ENCODE measurements around the gene SOAT2. TPM values are rescaled to one million over a fixed set of nuclear protein-coding genes. Genes with fewer than 3 reads are reported as not detected.
"Not testable (repeated sequence)": the region's sequence is repeated elsewhere in the genome, so short reads cannot be mapped to it uniquely, and the experiment has no call there.

The SOAT2 gene
- total and polyA plus RNA-seq, 2 donors (not counting 3 experiments of a cell fraction or from before 2014, with no cell fraction given): not detected

GRCh38 chr12:53161119-53161911 lies 58.0 kb downstream of the SOAT2 start:
- H3K27ac ChIP-seq (ENCODE audit: insufficient read depth, low read depth, low read length): no peak overlapping the region
- H3K9me1 ChIP-seq (replicated peaks; ENCODE audit: control insufficient read depth, extremely low read depth, insufficient read depth, low read length): no peaks in the 10 kb centered on the region
- no peaks in the 10 kb centered on the region for H3K79me2 ChIP-seq (ENCODE audit: control insufficient read depth, insufficient read depth, low read length)
- BruUV-seq (replicated peaks): no TSS peak
- FAIRE-seq (no peak), DNase-seq (ENCODE audit: low read depth, low spot score) (no peak)
- H3K9ac ChIP-seq (replicated peaks; ENCODE audit: extremely low read depth, insufficient read depth, low read length): no peak overlapping the region
- H3K4me3 ChIP-seq (replicated peaks in 1 of 3; ENCODE audit: insufficient read depth in 1 of 3, low read depth in 1 of 3, low read length in 3 of 3): no peak overlapping the region
- no peaks in the 10 kb centered on the region for H3K36me3 ChIP-seq (ENCODE audit: control insufficient read depth in 2 of 2, extremely low read depth in 1 of 2, insufficient read depth in 2 of 2, low read length in 2 of 2)
- no peak overlapping the region for H2AFZ ChIP-seq (ENCODE audit: low read depth, low read length)
- H3K4me1 ChIP-seq (ENCODE audit: control insufficient read depth, extremely low read depth, insufficient read depth, low read length): no peaks in the 10 kb centered on the region
- CTCF ChIA-PET: interaction anchor here (0.9 to 7.5 kb wide), 16 partner anchors 11 to 183 kb away, joined by 3 to 249 read pairs (median 14); partner anchors contain the start of genes AAAS, CSAD, SOAT2 and ZNF740
- no peak overlapping the region for H3K4me2 ChIP-seq (ENCODE audit: insufficient read depth, low read length)
- dilution Hi-C loops (cut with MboI; ENCODE audit: extremely low pct_ligation_motif_present, low sequenced_read_pairs) (no loop called here), intact Hi-C loops (cut with micrococcal nuclease) (no loop called here)
- H4K20me1 ChIP-seq (replicated peaks; ENCODE audit: control insufficient read depth, extremely low read depth, insufficient read depth, low read length): no peaks in the 10 kb centered on the region
- H3K9me3 ChIP-seq (replicated peaks; ENCODE audit: control insufficient read depth, insufficient read depth, low read length): no peaks in the 10 kb centered on the region
- POLR2A ChIA-PET: no interaction called here
- H3K27me3 ChIP-seq (ENCODE audit: control insufficient read depth in 2 of 2, insufficient read depth in 2 of 2, low read length in 2 of 2): no peaks in the 10 kb centered on the region
- no peak for TF ChIP-seq MYC (IDR thresholded peaks at IDR 0.05; ENCODE audit: low read depth, low read length)
- no peak for TF ChIP-seq GATA2 (IDR thresholded peaks at IDR 0.05; ENCODE audit: insufficient read depth, insufficient read length, low read depth, low read length)
- no peak for TF ChIP-seq MAX (IDR thresholded peaks at IDR 0.05; ENCODE audit: insufficient read depth, insufficient read length)
- no peak for TF ChIP-seq FOS (IDR thresholded peaks at IDR 0.05; ENCODE audit: borderline replicate concordance, insufficient read depth, low read length)
- TF ChIP-seq EZH2 (IDR thresholded peaks at IDR 0.05; ENCODE audit: borderline replicate concordance, low read depth, low read length, severe bottlenecking): no peak
- TF ChIP-seq CTCF (IDR thresholded peaks at IDR 0.05; ENCODE audit: extremely low read depth in 1 of 2, insufficient read depth in 1 of 2, low read depth in 1 of 2, low read length in 2 of 2): no peak
- TF ChIP-seq POLR2AphosphoS5 (IDR thresholded peaks at IDR 0.05; ENCODE audit: insufficient read depth, low read depth, low read length): no peak
- no peak for TF ChIP-seq JUN (IDR thresholded peaks at IDR 0.05; ENCODE audit: borderline replicate concordance, insufficient read depth, insufficient read length, low read depth)
- TF ChIP-seq POLR2A (IDR thresholded peaks at IDR 0.05; ENCODE audit: low read depth, low read length): no peak

- not testable (repeated sequence) for H3K79me2 ChIP-seq (ENCODE audit: control insufficient read depth, insufficient read depth, low read length); H3K4me1 ChIP-seq (ENCODE audit: control insufficient read depth, extremely low read depth, insufficient read depth, low read length); FAIRE-seq
Measured at GRCh38 chr12:53163008-53163407, 59.7 kb downstream of the SOAT2 start.

More at GRCh38 chr12:53163008-53163407, 59.7 kb downstream of the SOAT2 start:
- H2AFZ ChIP-seq (ENCODE audit: low read depth, low read length); H3K9ac ChIP-seq (replicated peaks; ENCODE audit: extremely low read depth, insufficient read depth, low read length); H3K27ac ChIP-seq (ENCODE audit: insufficient read depth, low read depth, low read length); H4K20me1 ChIP-seq (replicated peaks; ENCODE audit: control insufficient read depth, extremely low read depth, insufficient read depth, low read length); DNase-seq (ENCODE audit: low read depth, low spot score); POLR2A ChIA-PET; H3K9me3 ChIP-seq (replicated peaks; ENCODE audit: control insufficient read depth, insufficient read depth, low read length); H3K4me3 ChIP-seq (replicated peaks in 1 of 3; ENCODE audit: insufficient read depth in 1 of 3, low read depth in 1 of 3, low read length in 3 of 3); H3K4me2 ChIP-seq (ENCODE audit: insufficient read depth, low read length); H3K27me3 ChIP-seq (ENCODE audit: control insufficient read depth in 2 of 2, insufficient read depth in 2 of 2, low read length in 2 of 2); H3K9me1 ChIP-seq (replicated peaks; ENCODE audit: control insufficient read depth, extremely low read depth, insufficient read depth, low read length); dilution Hi-C loops (cut with MboI; ENCODE audit: extremely low pct_ligation_motif_present, low sequenced_read_pairs); BruUV-seq (replicated peaks); intact Hi-C loops (cut with micrococcal nuclease); H3K36me3 ChIP-seq (ENCODE audit: control insufficient read depth in 2 of 2, extremely low read depth in 1 of 2, insufficient read depth in 2 of 2, low read length in 2 of 2): not testable (repeated sequence)
- CTCF ChIA-PET: interaction anchor here (1.3 to 7.5 kb wide), 2 partner anchors 27 to 34 kb away, joined by 4 to 249 read pairs; no protein-coding TSS in a partner anchor

Data from endothelial cell of umbilical vein (primary cell).